ENCODE measurements around the gene BARX2. TPM values are rescaled to one million over a fixed set of nuclear protein-coding genes. Genes with fewer than 3 reads are reported as not detected.

BARX2 gene
- total and polyA plus RNA-seq, 4 donors: 0.10 to 1.2 (median 0.58) TPM

DNA sequence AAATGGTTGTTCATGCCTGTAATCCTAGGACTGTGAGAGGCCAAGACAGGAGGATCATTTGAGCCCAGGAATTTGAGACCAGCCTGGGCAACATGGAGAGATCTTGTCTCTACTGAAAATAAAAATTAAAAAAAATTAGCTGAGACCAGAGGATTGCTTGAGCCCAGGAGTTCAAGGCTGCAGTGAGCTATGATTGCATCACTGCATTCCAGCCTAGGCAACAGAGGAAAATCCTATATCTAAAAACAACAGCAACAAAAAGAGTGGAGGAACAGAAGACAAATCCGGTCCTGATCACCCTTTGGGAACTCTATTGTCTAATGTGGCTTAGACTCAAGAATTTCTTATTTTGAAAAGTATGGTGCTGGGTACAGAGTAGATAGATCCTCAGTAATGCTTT lies 17.3 kb downstream of the BARX2 start:
- no peaks in the 10 kb centered on the region for H3K4me1 ChIP-seq (ENCODE audit: control insufficient read depth, insufficient read depth, low read length)
- H3K36me3 ChIP-seq (ENCODE audit: control insufficient read depth, insufficient read depth, low read length): no peaks in the 10 kb centered on the region
- WGBS (ENCODE audit: insufficient coverage): no CpG with 5 or more reads among the region's 1 CpG
- no peaks in the 10 kb centered on the region for H3K9me3 ChIP-seq (ENCODE audit: control insufficient read depth, insufficient read depth, low read length)
- no peaks in the 10 kb centered on the region for H3K27me3 ChIP-seq (ENCODE audit: control insufficient read depth, insufficient read depth, low read length)
- DNase-seq (ENCODE audit: low read depth in 4 of 6, low spot score in 6 of 6): no peak
- H3K27ac ChIP-seq (ENCODE audit: low read depth, low read length): no peak overlapping the region
- no peak overlapping the region for H3K4me3 ChIP-seq (ENCODE audit: low read depth, low read length)

- Histone ChIP-seq H3K36me3 (ENCODE audit: control insufficient read depth, insufficient read depth, low read length) (no peaks in the 10 kb centered on the region), H3K9me3 (ENCODE audit: control insufficient read depth, insufficient read depth, low read length) (no peaks in the 10 kb centered on the region), H3K27ac (ENCODE audit: low read depth, low read length) (no peak overlapping the region), H3K4me3 (ENCODE audit: low read depth, low read length) (no peak overlapping the region), H3K27me3 (ENCODE audit: control insufficient read depth, insufficient read depth, low read length) (no peaks in the 10 kb centered on the region), H3K4me1 (ENCODE audit: control insufficient read depth, insufficient read depth, low read length) (no peaks in the 10 kb centered on the region)
- no CpG with 5 or more reads among the region's 3 CpGs for WGBS (ENCODE audit: insufficient coverage)
- no peak for DNase-seq (ENCODE audit: low read depth in 4 of 6, low spot score in 6 of 6)
These were observed 19.1 kb downstream of the BARX2 start for GRCh38 chr11:129394709-129395108.

DNA sequence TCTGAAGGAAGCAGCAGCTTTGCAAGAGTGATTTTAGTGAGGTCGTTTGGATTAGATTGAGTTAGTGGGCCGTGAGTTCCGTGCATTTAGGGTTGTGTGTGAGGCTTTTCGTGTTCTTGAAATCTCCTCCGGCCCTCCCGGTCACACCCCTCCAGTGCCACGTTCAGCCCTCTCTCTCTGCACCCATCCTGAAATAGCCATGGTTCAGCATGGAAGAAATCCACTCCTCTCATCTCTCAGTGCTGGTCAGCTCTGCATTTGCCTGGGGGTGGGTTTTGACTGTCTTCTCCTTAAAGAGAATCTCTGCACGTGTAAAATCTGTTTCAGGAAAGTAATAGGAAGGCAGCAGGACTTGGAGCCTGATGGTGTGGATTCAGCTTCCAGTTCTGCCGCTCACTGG lies 19.8 kb downstream of the BARX2 start:
- Histone ChIP-seq H3K4me1 (ENCODE audit: control insufficient read depth, insufficient read depth, low read length) (no peaks in the 10 kb centered on the region), H3K36me3 (ENCODE audit: control insufficient read depth, insufficient read depth, low read length) (no peaks in the 10 kb centered on the region), H3K27me3 (ENCODE audit: control insufficient read depth, insufficient read depth, low read length) (no peaks in the 10 kb centered on the region), H3K27ac (ENCODE audit: low read depth, low read length) (no peak overlapping the region), H3K4me3 (ENCODE audit: low read depth, low read length) (no peak overlapping the region), H3K9me3 (ENCODE audit: control insufficient read depth, insufficient read depth, low read length) (no peaks in the 10 kb centered on the region)
- 73% methylated on average over 2 of the region's 9 CpGs for WGBS (ENCODE audit: insufficient coverage)
- no peak for DNase-seq (ENCODE audit: low read depth in 4 of 6, low spot score in 6 of 6)

GRCh38 chr11:129395883-129396282 lies 20.2 kb downstream of the BARX2 start:
- Histone ChIP-seq H3K4me1 (ENCODE audit: control insufficient read depth, insufficient read depth, low read length) (no peaks in the 10 kb centered on the region), H3K4me3 (ENCODE audit: low read depth, low read length) (no peak overlapping the region), H3K36me3 (ENCODE audit: control insufficient read depth, insufficient read depth, low read length) (no peaks in the 10 kb centered on the region), H3K27ac (ENCODE audit: low read depth, low read length) (no peak overlapping the region), H3K9me3 (ENCODE audit: control insufficient read depth, insufficient read depth, low read length) (no peaks in the 10 kb centered on the region), H3K27me3 (ENCODE audit: control insufficient read depth, insufficient read depth, low read length) (no peaks in the 10 kb centered on the region)
- WGBS (ENCODE audit: insufficient coverage): 82% methylated on average over 5 of the region's 7 CpGs
- DNase-seq (ENCODE audit: low read depth in 4 of 6, low spot score in 6 of 6): no peak

DNA sequence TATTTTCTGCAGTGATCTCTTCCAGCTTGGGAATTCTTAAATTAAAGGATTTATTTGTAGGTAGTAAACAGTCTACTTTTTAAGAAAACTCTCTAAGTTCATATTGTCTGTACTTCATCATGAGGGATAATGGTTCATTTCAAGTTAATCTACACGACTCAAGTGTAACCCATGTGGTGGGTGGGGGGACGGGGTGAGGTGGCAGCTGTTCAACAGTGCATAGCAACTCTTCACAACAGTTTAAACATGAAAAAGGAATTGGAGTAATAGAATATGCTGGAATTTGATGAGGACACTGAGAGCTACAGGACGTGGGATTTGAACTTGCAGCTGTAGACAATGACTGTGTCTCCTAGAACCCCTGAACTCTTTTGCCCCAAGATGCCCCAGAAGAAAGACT lies 20.8 kb downstream of the BARX2 start:
- WGBS (ENCODE audit: insufficient coverage): 100% methylated on average over 1 of the region's 3 CpGs
- no peak overlapping the region for H3K27ac ChIP-seq (ENCODE audit: low read depth, low read length)
- H3K9me3 ChIP-seq (ENCODE audit: control insufficient read depth, insufficient read depth, low read length): no peaks in the 10 kb centered on the region
- DNase-seq (ENCODE audit: low read depth in 4 of 6, low spot score in 6 of 6): no peak
- H3K4me3 ChIP-seq (ENCODE audit: low read depth, low read length): no peak overlapping the region
- no peaks in the 10 kb centered on the region for H3K27me3 ChIP-seq (ENCODE audit: control insufficient read depth, insufficient read depth, low read length)
- no peaks in the 10 kb centered on the region for H3K4me1 ChIP-seq (ENCODE audit: control insufficient read depth, insufficient read depth, low read length)
- H3K36me3 ChIP-seq (ENCODE audit: control insufficient read depth, insufficient read depth, low read length): no peaks in the 10 kb centered on the region

DNA sequence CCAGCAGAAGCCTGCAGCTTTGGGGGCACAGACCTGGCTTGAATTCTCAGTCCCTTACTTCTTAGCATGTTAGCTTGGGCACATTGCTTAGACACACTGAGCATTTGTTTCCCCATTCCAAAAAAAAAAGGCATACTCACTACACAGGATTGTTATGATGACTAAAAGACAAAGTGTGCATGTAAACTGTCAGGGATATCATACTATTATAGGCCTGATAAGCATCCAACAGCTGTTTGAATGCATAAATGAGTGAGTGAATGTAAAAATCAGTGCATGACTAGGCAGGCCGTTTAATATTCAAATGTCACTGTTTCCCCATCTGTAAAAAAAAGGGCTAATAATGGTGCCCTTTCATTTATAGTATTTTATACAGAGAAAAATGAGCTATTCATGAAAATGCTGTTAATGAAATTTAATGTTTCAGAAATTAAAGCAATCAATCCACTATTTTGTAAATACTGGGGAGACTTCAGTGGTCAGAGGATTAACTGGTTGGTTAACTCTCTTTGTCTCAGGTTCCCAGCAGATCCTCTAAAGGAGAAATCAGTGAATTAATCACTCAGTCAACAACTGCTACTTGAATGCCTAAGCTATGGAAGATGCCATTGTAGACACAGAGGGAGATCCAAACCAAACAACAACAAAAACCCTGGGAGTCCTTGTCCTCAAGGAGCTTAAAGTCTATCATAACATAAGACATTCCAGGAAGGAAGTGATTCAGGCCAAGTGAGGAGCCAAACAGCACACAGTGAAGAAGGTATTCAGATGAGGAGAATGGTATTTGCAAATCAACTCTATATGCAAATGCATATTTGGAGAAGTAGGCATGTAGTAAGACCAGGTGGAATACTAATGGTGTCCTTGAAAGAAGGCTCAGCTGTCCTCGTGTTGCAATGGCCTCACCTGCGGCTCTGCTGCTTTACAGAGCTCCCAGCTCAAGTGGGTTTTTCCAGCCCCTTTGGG lies 26.8 kb downstream of the BARX2 start:
- H3K9me3 ChIP-seq (ENCODE audit: control insufficient read depth, insufficient read depth, low read length): no peaks in the 10 kb centered on the region
- DNase-seq (ENCODE audit: low read depth in 4 of 6, low spot score in 6 of 6): no peak
- no peak overlapping the region for H3K4me3 ChIP-seq (ENCODE audit: low read depth, low read length)
- 96% methylated on average over 2 of the region's 3 CpGs for WGBS (ENCODE audit: insufficient coverage)
- no peaks in the 10 kb centered on the region for H3K27me3 ChIP-seq (ENCODE audit: control insufficient read depth, insufficient read depth, low read length)
- H3K27ac ChIP-seq (ENCODE audit: low read depth, low read length): no peak overlapping the region
- H3K36me3 ChIP-seq (ENCODE audit: control insufficient read depth, insufficient read depth, low read length): no peaks in the 10 kb centered on the region
- H3K4me1 ChIP-seq (ENCODE audit: control insufficient read depth, insufficient read depth, low read length): no peaks in the 10 kb centered on the region

- 66% methylated on average over 3 of the region's 4 CpGs for WGBS (ENCODE audit: insufficient coverage)
- no peaks in the 10 kb centered on the region for H3K9me3 ChIP-seq (ENCODE audit: control insufficient read depth, insufficient read depth, low read length)
- H3K4me3 ChIP-seq (ENCODE audit: low read depth, low read length): no peak overlapping the region
- H3K36me3 ChIP-seq (ENCODE audit: control insufficient read depth, insufficient read depth, low read length): no peaks in the 10 kb centered on the region
- H3K4me1 ChIP-seq (ENCODE audit: control insufficient read depth, insufficient read depth, low read length): no peaks in the 10 kb centered on the region
- no peaks in the 10 kb centered on the region for H3K27me3 ChIP-seq (ENCODE audit: control insufficient read depth, insufficient read depth, low read length)
- no peak overlapping the region for H3K27ac ChIP-seq (ENCODE audit: low read depth, low read length)
- DNase-seq (ENCODE audit: low read depth in 4 of 6, low spot score in 6 of 6): no peak
These were observed 29.1 kb downstream of the BARX2 start for GRCh38 chr11:129404731-129405130.

DNA sequence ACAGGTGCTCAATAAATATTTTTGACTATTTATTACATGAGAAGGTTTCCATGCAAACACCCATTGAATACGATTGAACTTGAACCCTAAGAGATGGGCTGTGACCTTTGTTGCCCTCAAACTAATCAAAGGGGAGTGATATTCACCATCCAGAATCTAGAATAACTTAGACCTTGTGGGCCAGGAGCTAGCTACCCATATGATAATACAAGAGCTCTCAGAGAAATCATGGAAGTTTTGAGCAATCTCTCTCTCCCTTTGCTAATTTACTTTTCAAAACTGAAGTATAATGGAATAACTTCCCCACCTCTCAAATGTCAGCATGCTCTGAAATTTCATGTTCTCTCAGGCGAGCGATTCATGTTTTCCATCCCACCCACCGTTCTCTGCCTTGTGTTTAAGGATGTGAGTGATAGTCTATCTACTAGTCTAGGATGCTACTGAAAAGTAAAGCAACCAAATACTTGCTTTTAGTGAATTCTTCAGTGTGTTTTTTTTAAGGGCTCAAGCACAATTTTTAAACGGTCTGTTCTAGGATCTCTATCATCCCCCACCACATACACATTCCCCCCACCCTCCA lies 33.3 kb downstream of the BARX2 start:
- H3K36me3 ChIP-seq (ENCODE audit: control insufficient read depth, insufficient read depth, low read length): no peaks in the 10 kb centered on the region
- no CpG with 5 or more reads among the region's 5 CpGs for WGBS (ENCODE audit: insufficient coverage)
- no peaks in the 10 kb centered on the region for H3K9me3 ChIP-seq (ENCODE audit: control insufficient read depth, insufficient read depth, low read length)
- H3K27ac ChIP-seq (ENCODE audit: low read depth, low read length): no peak overlapping the region
- no peak for DNase-seq (ENCODE audit: low read depth in 4 of 6, low spot score in 6 of 6)
- H3K27me3 ChIP-seq (ENCODE audit: control insufficient read depth, insufficient read depth, low read length): no peaks in the 10 kb centered on the region
- H3K4me3 ChIP-seq (ENCODE audit: low read depth, low read length): no peak overlapping the region
- no peaks in the 10 kb centered on the region for H3K4me1 ChIP-seq (ENCODE audit: control insufficient read depth, insufficient read depth, low read length)

DNA sequence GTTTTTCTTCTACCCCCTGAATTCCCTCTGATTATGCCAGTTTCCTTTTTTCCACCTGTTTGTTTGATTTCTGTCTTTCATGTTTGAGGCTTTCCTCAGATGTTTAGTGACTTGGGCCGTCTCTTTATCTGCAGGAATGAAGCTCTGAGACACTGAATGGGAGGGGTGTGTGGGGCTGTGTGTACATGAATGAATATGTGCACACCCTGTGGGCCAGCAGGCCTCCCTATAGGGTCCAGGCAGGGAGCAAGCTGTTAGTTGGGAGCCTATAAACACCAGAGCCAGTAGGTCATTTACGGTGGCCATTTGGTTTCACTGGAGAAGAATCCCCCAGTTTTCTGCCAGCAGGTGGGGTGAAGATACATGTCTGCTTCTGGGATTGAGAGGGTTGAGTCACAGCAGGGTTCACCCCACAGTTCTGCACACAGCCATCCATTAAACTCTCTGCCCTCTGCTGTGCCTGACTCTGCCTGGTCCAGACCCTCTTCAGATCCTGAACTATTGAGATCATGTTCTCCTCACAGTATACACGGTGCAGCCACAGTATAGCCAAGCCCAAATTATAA lies 34.8 kb downstream of the BARX2 start:
- WGBS (ENCODE audit: insufficient coverage): 89% methylated on average over 2 of the region's 3 CpGs
- H3K9me3 ChIP-seq (ENCODE audit: control insufficient read depth, insufficient read depth, low read length): no peaks in the 10 kb centered on the region
- H3K4me1 ChIP-seq (ENCODE audit: control insufficient read depth, insufficient read depth, low read length): no peaks in the 10 kb centered on the region
- no peaks in the 10 kb centered on the region for H3K27me3 ChIP-seq (ENCODE audit: control insufficient read depth, insufficient read depth, low read length)
- no peak overlapping the region for H3K4me3 ChIP-seq (ENCODE audit: low read depth, low read length)
- H3K36me3 ChIP-seq (ENCODE audit: control insufficient read depth, insufficient read depth, low read length): no peaks in the 10 kb centered on the region
- no peak overlapping the region for H3K27ac ChIP-seq (ENCODE audit: low read depth, low read length)
- no peak for DNase-seq (ENCODE audit: low read depth in 4 of 6, low spot score in 6 of 6)

All from spinal cord (tissue), 10 donors.